ENCODE data around the gene PLD3.
A peak's percentile ranks its signal among the peaks of the same experiment; 100 is the strongest.

The PLD3 gene

DNA sequence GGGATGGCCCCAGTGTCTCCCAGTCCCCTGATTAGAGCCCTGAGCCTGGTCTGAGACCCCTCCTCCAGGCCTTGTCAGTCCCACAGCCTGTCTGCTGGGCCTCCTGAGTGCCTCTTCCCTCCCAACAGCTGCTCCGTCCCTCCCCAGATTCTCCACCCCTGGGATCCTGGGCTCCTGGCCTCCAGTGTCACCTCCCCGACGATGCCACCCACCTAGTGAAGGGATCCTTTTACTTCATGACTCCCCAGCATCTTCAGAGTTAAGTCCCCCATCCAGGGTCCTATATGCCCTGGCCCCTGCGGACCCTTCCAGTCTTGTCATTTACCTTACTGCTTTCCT, 69.1 kb downstream of the PLD3 start:
- no peaks in the 10 kb centered on the region for H3K9me3 ChIP-seq (ENCODE audit: insufficient read depth, low read depth, low read length)
- H3K4me2 ChIP-seq (ENCODE audit: low read length) = no peak overlapping the region
- H2BK12ac ChIP-seq (ENCODE audit: low read length) = peak overlapping the region; percentile 63
- H3K23ac ChIP-seq (ENCODE audit: low read length) = no peak overlapping the region
- H3K79me1 ChIP-seq (ENCODE audit: low read length) = peaks cover 13% of the 10 kb centered on the region
- peak overlapping the region; percentile 17 for H2AFZ ChIP-seq (ENCODE audit: insufficient read depth, low read length, poor library complexity)
- no peak overlapping the region for H3K27ac ChIP-seq (ENCODE audit: low read depth, low read length)
- H4K91ac ChIP-seq (ENCODE audit: low read depth, low read length) = peak overlapping the region; percentile 20
- no peak overlapping the region for H4K12ac ChIP-seq (ENCODE audit: low read depth, low read length)
- DNase-seq = no peak
- H3K4me3 ChIP-seq (ENCODE audit: low read depth, low read length) = no peak overlapping the region
- H3K14ac ChIP-seq (ENCODE audit: low read length) = no peak overlapping the region
- H2BK120ac ChIP-seq (ENCODE audit: insufficient read depth, low read length, poor library complexity) = no peak overlapping the region
- peak overlapping the region; percentile 67 for H2AK5ac ChIP-seq (ENCODE audit: low read length)
- H2BK5ac ChIP-seq (ENCODE audit: low read depth, low read length, poor library complexity) = peak overlapping the region; percentile 47
- peak overlapping the region; percentile 6 for H3K4ac ChIP-seq (ENCODE audit: low read depth, low read length)
- H3K18ac ChIP-seq (ENCODE audit: low read length) = no peak overlapping the region
- H3K27me3 ChIP-seq (ENCODE audit: insufficient read depth, low read length) = no peaks in the 10 kb centered on the region
- peaks cover 8 to 12% of the 10 kb centered on the region in 2 experiments for H3K4me1 ChIP-seq (ENCODE audit: control insufficient read depth in 1 of 2, insufficient read depth in 2 of 2, low read length in 2 of 2)
- WGBS (ENCODE audit: extremely low coverage, insufficient coverage, insufficient read length) = no CpG with 5 or more reads among the region's 4 CpGs
- H3K9ac ChIP-seq (ENCODE audit: low read length) = no peak overlapping the region
- H3K36me3 ChIP-seq (ENCODE audit: control insufficient read depth in 1 of 2, insufficient read depth in 2 of 2, low read length in 2 of 2) = peaks cover 2 to 3% of the 10 kb centered on the region in 2 experiments
- peaks cover 1% of the 10 kb centered on the region for H3K79me2 ChIP-seq (ENCODE audit: control insufficient read depth, insufficient read depth, low read length, poor library complexity)
- peak overlapping the region; percentile 50 for H4K8ac ChIP-seq (ENCODE audit: low read depth, low read length)

DNA sequence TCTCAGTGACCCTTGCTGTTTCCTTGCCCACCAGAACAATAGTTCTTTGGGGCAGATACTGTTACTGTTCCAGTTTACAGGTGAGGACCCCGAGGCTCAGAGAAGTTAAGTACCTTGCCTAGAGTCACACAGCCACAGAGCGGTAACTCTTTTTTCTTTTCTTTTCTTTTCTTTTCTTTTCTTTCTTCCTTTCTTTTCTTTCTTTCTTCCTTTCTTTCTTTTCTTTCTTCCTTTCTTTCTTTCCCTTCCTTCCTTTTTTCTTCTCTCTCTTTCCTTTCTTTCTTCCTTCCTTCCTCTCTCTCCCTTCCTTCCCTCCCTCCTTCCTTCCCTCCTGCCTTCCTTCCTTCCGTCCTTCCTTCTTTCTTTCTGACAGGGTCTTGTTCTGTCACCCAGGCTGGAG, 69.5 kb downstream of the PLD3 start:
- DNase-seq = no peak
- Histone ChIP-seq H2BK12ac (ENCODE audit: low read length) (no peak overlapping the region), H3K27me3 (ENCODE audit: insufficient read depth, low read length) (no peaks in the 10 kb centered on the region), H3K9ac (ENCODE audit: low read length) (no peak overlapping the region), H2AFZ (ENCODE audit: insufficient read depth, low read length, poor library complexity) (no peak overlapping the region), H3K9me3 (ENCODE audit: insufficient read depth, low read depth, low read length) (no peaks in the 10 kb centered on the region), H4K91ac (ENCODE audit: low read depth, low read length) (no peak overlapping the region), H3K18ac (ENCODE audit: low read length) (no peak overlapping the region), H4K12ac (ENCODE audit: low read depth, low read length) (no peak overlapping the region), H2BK120ac (ENCODE audit: insufficient read depth, low read length, poor library complexity) (no peak overlapping the region), H3K14ac (ENCODE audit: low read length) (no peak overlapping the region), H3K79me1 (ENCODE audit: low read length) (peaks cover 13% of the 10 kb centered on the region), H3K4me1 (ENCODE audit: control insufficient read depth in 1 of 2, insufficient read depth in 2 of 2, low read length in 2 of 2) (peaks cover 10 to 16% of the 10 kb centered on the region in 2 experiments), H3K79me2 (ENCODE audit: control insufficient read depth, insufficient read depth, low read length, poor library complexity) (peaks cover 2% of the 10 kb centered on the region), H3K4ac (ENCODE audit: low read depth, low read length) (no peak overlapping the region), H3K27ac (ENCODE audit: low read depth, low read length) (no peak overlapping the region), H4K8ac (ENCODE audit: low read depth, low read length) (no peak overlapping the region), H3K36me3 (ENCODE audit: control insufficient read depth in 1 of 2, insufficient read depth in 2 of 2, low read length in 2 of 2) (peaks cover 7% of the 10 kb centered on the region in 2 experiments), H3K4me3 (ENCODE audit: low read depth, low read length) (no peak overlapping the region), H3K23ac (ENCODE audit: low read length) (no peak overlapping the region), H3K4me2 (ENCODE audit: low read length) (no peak overlapping the region), H2BK5ac (ENCODE audit: low read depth, low read length, poor library complexity) (no peak overlapping the region), H2AK5ac (ENCODE audit: low read length) (no peak overlapping the region)
- no CpG with 5 or more reads among the region's 3 CpGs for WGBS (ENCODE audit: extremely low coverage, insufficient coverage, insufficient read length)

DNA sequence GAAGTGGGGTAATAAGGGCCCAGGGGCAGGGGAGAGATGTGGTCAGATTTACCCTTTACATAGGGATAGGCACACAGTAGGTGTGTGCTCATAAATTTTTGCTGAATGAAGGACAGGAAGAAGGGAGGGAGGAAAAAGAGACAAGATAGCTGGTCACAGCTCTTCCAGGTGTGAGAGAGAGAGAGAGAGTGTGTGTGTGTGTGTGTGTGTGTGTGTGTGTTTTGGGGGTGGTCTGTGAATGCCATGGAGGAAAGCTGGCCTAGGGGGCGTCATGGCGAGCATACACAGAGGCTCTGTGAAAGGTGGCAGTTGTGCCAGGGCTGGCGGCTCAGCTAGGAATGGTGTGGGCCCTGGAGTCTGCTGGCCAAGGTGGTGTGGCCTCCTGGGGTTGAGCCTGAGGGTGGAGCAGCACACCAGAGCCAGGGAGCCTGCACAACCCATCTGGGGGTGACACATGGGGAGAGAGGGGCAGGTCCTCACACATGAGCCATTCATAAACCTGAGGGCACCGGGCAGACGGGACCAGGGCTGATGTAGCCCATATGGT, 70.6 kb downstream of the PLD3 start:
- H2AK5ac ChIP-seq (ENCODE audit: low read length) = peak overlapping the region; percentile 64
- no peak overlapping the region for H3K14ac ChIP-seq (ENCODE audit: low read length)
- no peaks in the 10 kb centered on the region for H3K9me3 ChIP-seq (ENCODE audit: insufficient read depth, low read depth, low read length)
- WGBS (ENCODE audit: extremely low coverage, insufficient coverage, insufficient read length) = no CpG with 5 or more reads among the region's 5 CpGs
- H3K79me1 ChIP-seq (ENCODE audit: low read length) = peaks cover 13% of the 10 kb centered on the region
- DNase-seq = no peak
- H3K18ac ChIP-seq (ENCODE audit: low read length) = no peak overlapping the region
- H3K4me3 ChIP-seq (ENCODE audit: low read depth, low read length) = no peak overlapping the region
- H3K4me1 ChIP-seq (ENCODE audit: control insufficient read depth in 1 of 2, insufficient read depth in 2 of 2, low read length in 2 of 2) = peaks cover 13 to 18% of the 10 kb centered on the region in 2 experiments
- H4K12ac ChIP-seq (ENCODE audit: low read depth, low read length) = no peak overlapping the region
- H2BK12ac ChIP-seq (ENCODE audit: low read length) = no peak overlapping the region
- no peak overlapping the region for H4K8ac ChIP-seq (ENCODE audit: low read depth, low read length)
- no peak overlapping the region for H3K4me2 ChIP-seq (ENCODE audit: low read length)
- no peak overlapping the region for H4K91ac ChIP-seq (ENCODE audit: low read depth, low read length)
- H3K23ac ChIP-seq (ENCODE audit: low read length) = no peak overlapping the region
- no peak overlapping the region for H3K9ac ChIP-seq (ENCODE audit: low read length)
- no peaks in the 10 kb centered on the region for H3K27me3 ChIP-seq (ENCODE audit: insufficient read depth, low read length)
- peaks cover 5% of the 10 kb centered on the region for H3K79me2 ChIP-seq (ENCODE audit: control insufficient read depth, insufficient read depth, low read length, poor library complexity)
- no peak overlapping the region for H2AFZ ChIP-seq (ENCODE audit: insufficient read depth, low read length, poor library complexity)
- no peak overlapping the region for H2BK5ac ChIP-seq (ENCODE audit: low read depth, low read length, poor library complexity)
- peaks cover 10% of the 10 kb centered on the region in 2 experiments for H3K36me3 ChIP-seq (ENCODE audit: control insufficient read depth in 1 of 2, insufficient read depth in 2 of 2, low read length in 2 of 2)
- H2BK120ac ChIP-seq (ENCODE audit: insufficient read depth, low read length, poor library complexity) = no peak overlapping the region
- no peak overlapping the region for H3K4ac ChIP-seq (ENCODE audit: low read depth, low read length)
- no peak overlapping the region for H3K27ac ChIP-seq (ENCODE audit: low read depth, low read length)

DNA sequence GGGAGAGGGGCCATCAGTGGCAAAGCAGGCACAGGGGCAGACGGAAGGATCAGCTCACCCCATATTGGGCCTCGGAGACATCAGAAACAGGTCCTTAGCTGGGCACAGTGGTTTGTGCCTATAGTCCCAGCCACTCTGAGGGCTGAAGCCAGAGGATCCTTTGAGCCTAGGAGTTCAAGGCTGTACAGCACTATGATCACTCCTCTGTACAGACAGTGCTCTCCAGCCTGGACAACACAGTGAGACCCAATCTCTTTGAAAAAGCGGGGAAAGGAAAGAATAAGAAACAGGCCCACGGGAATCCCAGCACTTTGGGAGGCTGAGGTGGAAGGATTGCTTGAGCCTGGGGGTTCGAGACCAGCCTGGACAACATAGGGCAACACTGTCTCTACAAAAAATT, 71.3 kb downstream of the PLD3 start:
- H2BK120ac ChIP-seq (ENCODE audit: insufficient read depth, low read length, poor library complexity) = no peak overlapping the region
- H2BK5ac ChIP-seq (ENCODE audit: low read depth, low read length, poor library complexity) = no peak overlapping the region
- H4K8ac ChIP-seq (ENCODE audit: low read depth, low read length) = no peak overlapping the region
- H3K23ac ChIP-seq (ENCODE audit: low read length) = no peak overlapping the region
- no peak overlapping the region for H3K4ac ChIP-seq (ENCODE audit: low read depth, low read length)
- H3K4me2 ChIP-seq (ENCODE audit: low read length) = no peak overlapping the region
- peaks cover 11 to 15% of the 10 kb centered on the region in 2 experiments for H3K4me1 ChIP-seq (ENCODE audit: control insufficient read depth in 1 of 2, insufficient read depth in 2 of 2, low read length in 2 of 2)
- H4K12ac ChIP-seq (ENCODE audit: low read depth, low read length) = no peak overlapping the region
- H3K36me3 ChIP-seq (ENCODE audit: control insufficient read depth in 1 of 2, insufficient read depth in 2 of 2, low read length in 2 of 2) = peaks cover 10% of the 10 kb centered on the region in 2 experiments
- H2AFZ ChIP-seq (ENCODE audit: insufficient read depth, low read length, poor library complexity) = no peak overlapping the region
- H3K27ac ChIP-seq (ENCODE audit: low read depth, low read length) = no peak overlapping the region
- no peak overlapping the region for H4K91ac ChIP-seq (ENCODE audit: low read depth, low read length)
- DNase-seq = no peak
- H3K79me1 ChIP-seq (ENCODE audit: low read length) = peaks cover 15% of the 10 kb centered on the region
- WGBS (ENCODE audit: extremely low coverage, insufficient coverage, insufficient read length) = no CpG with 5 or more reads among the region's 5 CpGs
- no peak overlapping the region for H2BK12ac ChIP-seq (ENCODE audit: low read length)
- peaks cover 8% of the 10 kb centered on the region for H3K79me2 ChIP-seq (ENCODE audit: control insufficient read depth, insufficient read depth, low read length, poor library complexity)
- H3K9ac ChIP-seq (ENCODE audit: low read length) = no peak overlapping the region
- H3K18ac ChIP-seq (ENCODE audit: low read length) = no peak overlapping the region
- H3K9me3 ChIP-seq (ENCODE audit: insufficient read depth, low read depth, low read length) = no peaks in the 10 kb centered on the region
- H3K27me3 ChIP-seq (ENCODE audit: insufficient read depth, low read length) = no peaks in the 10 kb centered on the region
- H3K4me3 ChIP-seq (ENCODE audit: low read depth, low read length) = no peak overlapping the region
- H2AK5ac ChIP-seq (ENCODE audit: low read length) = no peak overlapping the region
- H3K14ac ChIP-seq (ENCODE audit: low read length) = no peak overlapping the region

Measured in trophoblast cell (in vitro differentiated cells and primary cell).